ENCODE results near the gene PHYHD1. TPM values are rescaled to one million over a fixed set of nuclear protein-coding genes. Genes with fewer than 3 reads are reported as not detected.
A peak's percentile ranks its signal among the peaks of the same experiment; 100 is the strongest.

Gene PHYHD1
- total and polyA plus RNA-seq, 2 donors = 16.8 to 34.8 TPM

- H3K36me3 ChIP-seq (ENCODE audit: insufficient read depth) = no peaks in the 10 kb centered on the region
- H3K4me1 ChIP-seq (ENCODE audit: insufficient read depth) = peaks cover 4% of the 10 kb centered on the region
- WGBS = 34% methylated on average over 17 of the region's 17 CpGs
Measured at GRCh38 chr9:128892221-128892921, 28.4 kb upstream of the PHYHD1 start.

GRCh38 chr9:128893354-128893753 lies 27.4 kb upstream of the PHYHD1 start:
- peak overlapping the region; percentile 95 for H3K27ac ChIP-seq (ENCODE audit: low read depth)
- 60% methylated on average over 8 of the region's 8 CpGs for WGBS
- H3K4me3 ChIP-seq (ENCODE audit: low read depth, low read length) = no peak overlapping the region
- H3K4me1 ChIP-seq (ENCODE audit: insufficient read depth) = peaks cover 4% of the 10 kb centered on the region
- H3K36me3 ChIP-seq (ENCODE audit: insufficient read depth) = no peaks in the 10 kb centered on the region
- no peak for DNase-seq (ENCODE audit: extremely low spot score)

More at GRCh38 chr9:128892221-128892921, 28.4 kb upstream of the PHYHD1 start:
- Histone ChIP-seq H3K27ac (ENCODE audit: low read depth) (peak overlapping the region; percentile 95), H3K4me3 (ENCODE audit: low read depth, low read length) (no peak overlapping the region)
- DNase-seq (ENCODE audit: extremely low spot score) = peak; percentile 55

GRCh38 chr9:128894764-128895163 lies 26.0 kb upstream of the PHYHD1 start:
- WGBS = 81% methylated on average over 2 of the region's 2 CpGs
- H3K36me3 ChIP-seq (ENCODE audit: insufficient read depth) = no peaks in the 10 kb centered on the region
- H3K27ac ChIP-seq (ENCODE audit: low read depth) = no peak overlapping the region
- no peak for DNase-seq (ENCODE audit: extremely low spot score)
- no peak overlapping the region for H3K4me3 ChIP-seq (ENCODE audit: low read depth, low read length)
- peaks cover 4% of the 10 kb centered on the region for H3K4me1 ChIP-seq (ENCODE audit: insufficient read depth)

GRCh38 chr9:128895556-128895955 lies 25.2 kb upstream of the PHYHD1 start:
- no peak for DNase-seq (ENCODE audit: extremely low spot score)
- no peak overlapping the region for H3K27ac ChIP-seq (ENCODE audit: low read depth)
- H3K4me3 ChIP-seq (ENCODE audit: low read depth, low read length) = no peak overlapping the region
- peaks cover 4% of the 10 kb centered on the region for H3K4me1 ChIP-seq (ENCODE audit: insufficient read depth)
- no peaks in the 10 kb centered on the region for H3K36me3 ChIP-seq (ENCODE audit: insufficient read depth)
- WGBS = 60% methylated on average over 4 of the region's 4 CpGs

- Histone ChIP-seq H3K4me1 (ENCODE audit: insufficient read depth) (peaks cover 1% of the 10 kb centered on the region), H3K4me3 (ENCODE audit: low read depth, low read length) (no peak overlapping the region), H3K36me3 (ENCODE audit: insufficient read depth) (no peaks in the 10 kb centered on the region), H3K27ac (ENCODE audit: low read depth) (no peak overlapping the region)
- DNase-seq (ENCODE audit: extremely low spot score) = no peak
- 86% methylated on average over 5 of the region's 5 CpGs for WGBS
Measured at GRCh38 chr9:128898382-128898781, 22.4 kb upstream of the PHYHD1 start.

- WGBS = 84% methylated on average over 18 of the region's 18 CpGs
- no peak overlapping the region for H3K27ac ChIP-seq (ENCODE audit: low read depth)
- H3K4me1 ChIP-seq (ENCODE audit: insufficient read depth) = no peaks in the 10 kb centered on the region
- no peak overlapping the region for H3K4me3 ChIP-seq (ENCODE audit: low read depth, low read length)
- H3K36me3 ChIP-seq (ENCODE audit: insufficient read depth) = no peaks in the 10 kb centered on the region
- DNase-seq (ENCODE audit: extremely low spot score) = no peak
Measured at GRCh38 chr9:128898845-128899565, 21.8 kb upstream of the PHYHD1 start.

GRCh38 chr9:128899566-128900322 lies 21.0 kb upstream of the PHYHD1 start:
- no peak for DNase-seq (ENCODE audit: extremely low spot score)
- 63% methylated on average over 8 of the region's 8 CpGs for WGBS
- Histone ChIP-seq H3K4me1 (ENCODE audit: insufficient read depth) (no peaks in the 10 kb centered on the region), H3K36me3 (ENCODE audit: insufficient read depth) (no peaks in the 10 kb centered on the region), H3K27ac (ENCODE audit: low read depth) (peak overlapping the region; percentile 39), H3K4me3 (ENCODE audit: low read depth, low read length) (no peak overlapping the region)

- H3K4me1 ChIP-seq (ENCODE audit: insufficient read depth) = no peaks in the 10 kb centered on the region
Measured at GRCh38 chr9:128901379-128901778, 19.4 kb upstream of the PHYHD1 start.

GRCh38 chr9:128901822-128902221 lies 19.0 kb upstream of the PHYHD1 start:
- H3K27ac ChIP-seq (ENCODE audit: low read depth) = peak overlapping the region; percentile 64
- 83% methylated on average over 5 of the region's 5 CpGs for WGBS
- DNase-seq (ENCODE audit: extremely low spot score) = no peak
- no peaks in the 10 kb centered on the region for H3K4me1 ChIP-seq (ENCODE audit: insufficient read depth)
- no peaks in the 10 kb centered on the region for H3K36me3 ChIP-seq (ENCODE audit: insufficient read depth)
- no peak overlapping the region for H3K4me3 ChIP-seq (ENCODE audit: low read depth, low read length)

More at GRCh38 chr9:128901379-128901778, 19.4 kb upstream of the PHYHD1 start:
- no peak for DNase-seq (ENCODE audit: extremely low spot score)
- Histone ChIP-seq H3K4me3 (ENCODE audit: low read depth, low read length) (no peak overlapping the region), H3K27ac (ENCODE audit: low read depth) (peak overlapping the region; percentile 64), H3K36me3 (ENCODE audit: insufficient read depth) (no peaks in the 10 kb centered on the region)
- 87% methylated on average over 7 of the region's 7 CpGs for WGBS

GRCh38 chr9:128902351-128903078 lies 18.3 kb upstream of the PHYHD1 start:
- DNase-seq (ENCODE audit: extremely low spot score) = peak; percentile 39
- no peaks in the 10 kb centered on the region for H3K4me1 ChIP-seq (ENCODE audit: insufficient read depth)

GRCh38 chr9:128903079-128903461 lies 17.7 kb upstream of the PHYHD1 start:
- no peak for DNase-seq (ENCODE audit: extremely low spot score)
- peak overlapping the region; percentile 86 for H3K27ac ChIP-seq (ENCODE audit: low read depth)
- H3K4me3 ChIP-seq (ENCODE audit: low read depth, low read length) = no peak overlapping the region
- H3K36me3 ChIP-seq (ENCODE audit: insufficient read depth) = peaks cover 6% of the 10 kb centered on the region
- H3K4me1 ChIP-seq (ENCODE audit: insufficient read depth) = no peaks in the 10 kb centered on the region
- 89% methylated on average over 2 of the region's 2 CpGs for WGBS

More at GRCh38 chr9:128902351-128903078, 18.3 kb upstream of the PHYHD1 start:
- Histone ChIP-seq H3K36me3 (ENCODE audit: insufficient read depth) (peaks cover under 1% of the 10 kb centered on the region), H3K27ac (ENCODE audit: low read depth) (peak overlapping the region; percentile 86), H3K4me3 (ENCODE audit: low read depth, low read length) (no peak overlapping the region)
- WGBS = 78% methylated on average over 23 of the region's 23 CpGs

GRCh38 chr9:128903871-128904620 lies 16.7 kb upstream of the PHYHD1 start:
- Histone ChIP-seq H3K4me3 (ENCODE audit: low read depth, low read length) (no peak overlapping the region), H3K27ac (ENCODE audit: low read depth) (no peak overlapping the region), H3K36me3 (ENCODE audit: insufficient read depth) (peaks cover 8% of the 10 kb centered on the region), H3K4me1 (ENCODE audit: insufficient read depth) (no peaks in the 10 kb centered on the region)
- DNase-seq (ENCODE audit: extremely low spot score) = no peak
- 89% methylated on average over 10 of the region's 10 CpGs for WGBS

Data from urinary bladder (tissue), 4 donors.